Panc1 (cell line): ENCODE results near the gene KAT2B. TPM values are rescaled to one million over a fixed set of nuclear protein-coding genes. Genes with fewer than 3 reads are reported as not detected.

Source experiments
- ATAC-seq: fragments of 200-7000 bp; cut with Tn5 transposase; 2 replicates; pipeline ENCODE4 v1.9.1; 2020; ENCODE audit warnings: mild to moderate bottlenecking, moderate library complexity
- BruUV-seq: library from RNA; stranded (reverse); fragments of 400-500 nt; replicated peaks from 2 replicates; lab custom pipeline; 2021; lab: Mats Ljungman, UMichigan
- CTCF ChIA-PET: fragments of 300-600 bp; sonication (Branson Sonifier 250); formaldehyde crosslinking; loops from one replicate; lab custom pipeline; 2022; ENCODE audit warnings: antibody characterized with exemption; lab: Charles Lee
- POLR2A ChIA-PET: fragments of 300-600 bp; sonication (Branson Sonifier 250); formaldehyde crosslinking; loops from one replicate; lab custom pipeline; 2022; ENCODE audit warnings: antibody characterized with exemption; lab: Charles Lee
- DNase-seq: peaks from one replicate; pipeline ENCODE4 v3.0.0-alpha.2; 2010; ENCODE audit warnings: low read depth, low spot score
- H3K27ac ChIP-seq: 2 replicates; pipeline ENCODE4 v1.5.1; 2011; ENCODE audit warnings: mild to moderate bottlenecking, low read length, inconsistent platforms
- H3K27me3 ChIP-seq: fragments of 200-500 bp; sonication (Bioruptor generic); 2 replicates; pipeline ENCODE4 v1.6.0; 2014; ENCODE audit warnings: low read length, inconsistent platforms; ENCODE audit not compliant: control insufficient read depth, insufficient read depth
- H3K36me3 ChIP-seq: fragments of 200-500 bp; sonication (Bioruptor generic); 2 replicates; pipeline ENCODE4 v1.5.1; 2014; ENCODE audit warnings: inconsistent platforms, mild to moderate bottlenecking, low read length, moderate library complexity; ENCODE audit not compliant: control insufficient read depth, insufficient read depth
- H3K4me1 ChIP-seq: 2 replicates; pipeline ENCODE4 v1.5.1; 2011; ENCODE audit warnings: inconsistent platforms, mild to moderate bottlenecking, low read length, moderate library complexity; ENCODE audit not compliant: control insufficient read depth, insufficient read depth
- H3K4me3 ChIP-seq, 2 experiments: 2 replicates each; pipeline ENCODE4 v1.5.1; 2011 to 2012; ENCODE audit warnings: low read depth in 2 of 2, low read length in 2 of 2, mild to moderate bottlenecking in 2 of 2, inconsistent platforms in 1 of 2, moderate library complexity in 1 of 2
- H3K9me3 ChIP-seq: fragments of 200-500 bp; sonication (Bioruptor generic); 2 replicates; pipeline ENCODE4 v1.5.1; 2014; ENCODE audit warnings: low read depth, mild to moderate bottlenecking, inconsistent platforms, low read length, moderate library complexity; ENCODE audit not compliant: control insufficient read depth, insufficient read depth
- POLR2AphosphoS5 ChIP-seq: IDR thresholded peaks from 2 replicates; pipeline ENCODE4 v1.6.1; 2012; ENCODE audit warnings: mild to moderate bottlenecking, low read depth, low read length, moderate library complexity
- SIN3A ChIP-seq: IDR thresholded peaks from 2 replicates; pipeline ENCODE4 v1.6.1; 2012; ENCODE audit warnings: low read depth, mild to moderate bottlenecking, low read length, moderate library complexity, borderline replicate concordance; ENCODE audit not compliant: insufficient read depth
- TCF7L2 ChIP-seq: IDR thresholded peaks from 2 replicates; pipeline ENCODE4 v1.6.1; 2011; ENCODE audit warnings: mild to moderate bottlenecking, low read depth, low read length, inconsistent platforms
- in situ Hi-C: cut with HindIII; loops from 2 replicates; pipeline ENCODE4 v1.10.0; 2016; ENCODE audit warnings: low sequenced_read_pairs, low pct_unique_long_range_greater_than_20kb
- intact Hi-C: fragments of 100-400 bp; cut with micrococcal nuclease; formaldehyde crosslinking; loops from one replicate; pipeline ENCODE4 v1.10.0; 2022; ENCODE audit not compliant: unreplicated experiment
- total RNA-seq: library from RNA; stranded (reverse); gene quantifications from one replicate; pipeline ENCODE4 v1.2.1, GENCODE V29; 2021; ENCODE audit not compliant: unreplicated experiment
- TF ChIP-seq, protein P1 (sequence below): fragments of 450-650 bp; IDR thresholded peaks from 2 replicates; pipeline ENCODE4 v1.5.1; 2017; ENCODE audit warnings: mild to moderate bottlenecking
- TF ChIP-seq, protein P2 (sequence below), 2 experiments: IDR thresholded peaks; 2 replicates each; pipeline ENCODE4 v1.6.1; 2011 to 2012; ENCODE audit warnings: low read depth in 2 of 2, control low read depth in 1 of 2, low read length in 1 of 2, mild to moderate bottlenecking in 1 of 2, moderate library complexity in 1 of 2; ENCODE audit not compliant: insufficient read depth in 1 of 2

KAT2B gene
- total RNA-seq, 1 experiment from 2014 or later = 16.4 TPM

DNA sequence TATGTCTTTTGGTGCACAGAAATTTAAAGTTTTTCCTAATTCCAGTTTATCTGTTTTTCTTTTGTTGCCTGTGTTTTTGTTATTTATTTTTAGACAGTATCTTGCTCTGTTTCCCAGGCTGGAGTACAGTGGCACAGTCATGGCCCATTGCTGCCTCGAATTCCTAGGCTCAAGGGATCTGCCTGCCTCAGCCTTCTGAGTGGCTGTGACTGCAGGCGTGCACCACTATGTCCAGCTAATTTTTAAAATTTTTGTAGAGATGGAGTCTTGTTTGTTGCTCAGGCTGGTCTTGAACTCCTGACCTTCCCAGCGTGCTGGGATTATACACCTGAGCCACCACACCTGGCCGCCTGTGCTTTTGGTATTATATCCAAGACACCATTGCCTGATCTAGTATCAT, 22.8 kb downstream of the KAT2B start:
- ATAC-seq = no peak
- no peaks in the 10 kb centered on the region for H3K36me3 ChIP-seq
- no peaks in the 10 kb centered on the region for H3K9me3 ChIP-seq
- H3K4me3 ChIP-seq = no peak overlapping the region
- H3K27me3 ChIP-seq = no peaks in the 10 kb centered on the region
- in situ Hi-C loops (no loop called here), intact Hi-C loops (no loop called here)
- DNase-seq = no peak
- TF ChIP-seq POLR2AphosphoS5 (no peak), SIN3A (no peak), TCF7L2 (no peak)
- TF ChIP-seq, protein P1, sequence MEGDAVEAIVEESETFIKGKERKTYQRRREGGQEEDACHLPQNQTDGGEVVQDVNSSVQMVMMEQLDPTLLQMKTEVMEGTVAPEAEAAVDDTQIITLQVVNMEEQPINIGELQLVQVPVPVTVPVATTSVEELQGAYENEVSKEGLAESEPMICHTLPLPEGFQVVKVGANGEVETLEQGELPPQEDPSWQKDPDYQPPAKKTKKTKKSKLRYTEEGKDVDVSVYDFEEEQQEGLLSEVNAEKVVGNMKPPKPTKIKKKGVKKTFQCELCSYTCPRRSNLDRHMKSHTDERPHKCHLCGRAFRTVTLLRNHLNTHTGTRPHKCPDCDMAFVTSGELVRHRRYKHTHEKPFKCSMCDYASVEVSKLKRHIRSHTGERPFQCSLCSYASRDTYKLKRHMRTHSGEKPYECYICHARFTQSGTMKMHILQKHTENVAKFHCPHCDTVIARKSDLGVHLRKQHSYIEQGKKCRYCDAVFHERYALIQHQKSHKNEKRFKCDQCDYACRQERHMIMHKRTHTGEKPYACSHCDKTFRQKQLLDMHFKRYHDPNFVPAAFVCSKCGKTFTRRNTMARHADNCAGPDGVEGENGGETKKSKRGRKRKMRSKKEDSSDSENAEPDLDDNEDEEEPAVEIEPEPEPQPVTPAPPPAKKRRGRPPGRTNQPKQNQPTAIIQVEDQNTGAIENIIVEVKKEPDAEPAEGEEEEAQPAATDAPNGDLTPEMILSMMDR = no peak
- TF ChIP-seq, protein P2, sequence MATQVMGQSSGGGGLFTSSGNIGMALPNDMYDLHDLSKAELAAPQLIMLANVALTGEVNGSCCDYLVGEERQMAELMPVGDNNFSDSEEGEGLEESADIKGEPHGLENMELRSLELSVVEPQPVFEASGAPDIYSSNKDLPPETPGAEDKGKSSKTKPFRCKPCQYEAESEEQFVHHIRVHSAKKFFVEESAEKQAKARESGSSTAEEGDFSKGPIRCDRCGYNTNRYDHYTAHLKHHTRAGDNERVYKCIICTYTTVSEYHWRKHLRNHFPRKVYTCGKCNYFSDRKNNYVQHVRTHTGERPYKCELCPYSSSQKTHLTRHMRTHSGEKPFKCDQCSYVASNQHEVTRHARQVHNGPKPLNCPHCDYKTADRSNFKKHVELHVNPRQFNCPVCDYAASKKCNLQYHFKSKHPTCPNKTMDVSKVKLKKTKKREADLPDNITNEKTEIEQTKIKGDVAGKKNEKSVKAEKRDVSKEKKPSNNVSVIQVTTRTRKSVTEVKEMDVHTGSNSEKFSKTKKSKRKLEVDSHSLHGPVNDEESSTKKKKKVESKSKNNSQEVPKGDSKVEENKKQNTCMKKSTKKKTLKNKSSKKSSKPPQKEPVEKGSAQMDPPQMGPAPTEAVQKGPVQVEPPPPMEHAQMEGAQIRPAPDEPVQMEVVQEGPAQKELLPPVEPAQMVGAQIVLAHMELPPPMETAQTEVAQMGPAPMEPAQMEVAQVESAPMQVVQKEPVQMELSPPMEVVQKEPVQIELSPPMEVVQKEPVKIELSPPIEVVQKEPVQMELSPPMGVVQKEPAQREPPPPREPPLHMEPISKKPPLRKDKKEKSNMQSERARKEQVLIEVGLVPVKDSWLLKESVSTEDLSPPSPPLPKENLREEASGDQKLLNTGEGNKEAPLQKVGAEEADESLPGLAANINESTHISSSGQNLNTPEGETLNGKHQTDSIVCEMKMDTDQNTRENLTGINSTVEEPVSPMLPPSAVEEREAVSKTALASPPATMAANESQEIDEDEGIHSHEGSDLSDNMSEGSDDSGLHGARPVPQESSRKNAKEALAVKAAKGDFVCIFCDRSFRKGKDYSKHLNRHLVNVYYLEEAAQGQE (IDR thresholded peaks at IDR 0.05; ENCODE audit: insufficient read depth in 1 of 2, low read depth in 2 of 2, low read length in 1 of 2) = no peak
- no peaks in the 10 kb centered on the region; the same call in none of the 2 replicates for H3K4me1 ChIP-seq
- POLR2A ChIA-PET = no interaction called here
- H3K27ac ChIP-seq = no peak overlapping the region
- BruUV-seq = no TSS peak
- CTCF ChIA-PET = no interaction called here

DNA sequence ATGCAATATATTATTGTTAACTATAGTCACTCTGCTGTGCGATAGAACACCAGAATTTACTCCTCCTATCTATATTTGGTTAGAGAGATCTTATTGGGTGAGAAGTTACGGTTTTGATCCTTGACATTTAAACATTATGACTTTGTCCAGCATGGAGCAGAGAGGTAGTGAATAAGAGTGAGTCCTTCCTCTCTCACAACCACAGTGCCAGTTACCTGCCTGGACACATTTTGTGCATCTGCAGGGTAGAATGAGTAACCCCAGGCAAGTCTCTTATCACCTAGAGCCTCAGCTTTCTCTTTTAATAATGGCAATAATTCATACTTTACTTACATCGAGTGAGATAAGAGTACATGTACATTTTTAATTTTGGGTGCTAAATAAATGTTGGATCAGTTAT, 24.1 kb downstream of the KAT2B start:
- POLR2A ChIA-PET = no interaction called here
- Histone ChIP-seq H3K27me3 (no peaks in the 10 kb centered on the region), H3K4me3 (no peak overlapping the region), H3K4me1 (no peaks in the 10 kb centered on the region; the same call in none of the 2 replicates), H3K36me3 (no peaks in the 10 kb centered on the region), H3K9me3 (no peaks in the 10 kb centered on the region), H3K27ac (no peak overlapping the region)
- DNase-seq (no peak), ATAC-seq (no peak)
- BruUV-seq = no TSS peak
- TF ChIP-seq, protein P1 = no peak
- TF ChIP-seq SIN3A (no peak), POLR2AphosphoS5 (no peak)
- TF ChIP-seq, protein P2 (IDR thresholded peaks at IDR 0.05; ENCODE audit: insufficient read depth in 1 of 2, low read depth in 2 of 2, low read length in 1 of 2) = no peak
- in situ Hi-C loops (no loop called here), intact Hi-C loops (no loop called here)
- CTCF ChIA-PET = no interaction called here
